HG02571 (cell line): Measurements from ENCODE around the gene BRINP1.
"Not testable (repeated sequence)": the region's sequence is repeated elsewhere in the genome, so short reads cannot be mapped to it uniquely, and the experiment has no call there.

Experiments
- ATAC-seq: cut with Tn5 transposase; IDR thresholded peaks from one replicate; pipeline ENCODE4 v1.9.1; 2021; ENCODE audit warnings: mild to moderate bottlenecking, moderate library complexity; ENCODE audit not compliant: unreplicated experiment

BRINP1 gene

GRCh38 chr9:119215651-119216050 is 153.6 kb downstream of the BRINP1 start:
- no peak for ATAC-seq

DNA sequence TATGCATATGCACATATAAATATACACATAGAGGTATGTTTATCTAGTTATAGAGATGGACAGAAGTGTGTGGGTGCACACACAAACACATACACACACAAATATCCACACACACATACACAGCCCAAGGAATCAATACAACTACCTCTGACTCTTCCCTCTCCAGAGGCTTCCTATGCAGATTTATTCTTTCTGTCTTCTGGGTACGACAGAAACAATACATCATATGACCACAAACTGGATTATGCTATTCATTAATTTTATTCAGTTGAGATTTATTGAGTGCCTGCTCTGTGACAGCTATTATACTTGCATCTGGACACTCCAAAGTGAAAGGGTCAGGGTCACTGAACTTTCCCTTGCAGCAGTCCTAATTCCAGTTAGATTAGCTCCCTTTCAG is 155.8 kb downstream of the BRINP1 start:
- ATAC-seq: no peak

DNA sequence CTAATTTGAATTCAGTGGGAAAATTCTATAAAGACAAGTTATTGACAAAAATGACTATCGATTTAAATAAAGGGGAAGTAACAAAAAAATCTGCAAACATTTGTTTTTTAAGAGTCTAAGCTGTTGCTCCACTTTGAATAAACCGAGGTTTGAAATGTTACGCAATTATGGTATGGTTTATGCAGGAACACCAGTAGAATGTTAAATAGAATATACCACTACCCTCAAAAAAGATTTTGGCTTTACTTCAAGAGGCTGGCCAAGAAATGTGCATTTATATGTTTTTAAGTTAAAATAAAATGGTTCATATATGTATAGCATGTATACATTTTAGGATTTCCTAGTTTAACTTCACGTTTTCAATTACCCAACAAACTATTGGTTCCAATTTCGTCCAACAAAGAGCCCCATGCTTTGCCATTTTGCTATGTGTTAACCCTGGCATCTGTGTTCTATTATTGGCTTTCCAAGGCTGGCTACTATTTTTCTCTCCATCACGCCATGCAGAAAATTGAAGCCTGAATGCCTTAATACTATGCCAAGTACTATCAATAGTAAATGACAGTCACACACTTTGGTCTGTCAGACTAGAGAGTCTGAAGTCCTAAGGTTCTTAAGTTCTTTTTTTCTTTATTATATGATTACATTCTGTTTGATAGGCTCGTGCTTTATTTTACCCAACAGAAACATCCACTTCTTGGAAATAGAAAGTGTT is 171.2 kb downstream of the BRINP1 start:
- no peak for ATAC-seq

- no peak for ATAC-seq
These were observed 173.7 kb downstream of the BRINP1 start for GRCh38 chr9:119195521-119195920.

GRCh38 chr9:119185298-119185697 is 183.9 kb downstream of the BRINP1 start:
- ATAC-seq: no peak

DNA sequence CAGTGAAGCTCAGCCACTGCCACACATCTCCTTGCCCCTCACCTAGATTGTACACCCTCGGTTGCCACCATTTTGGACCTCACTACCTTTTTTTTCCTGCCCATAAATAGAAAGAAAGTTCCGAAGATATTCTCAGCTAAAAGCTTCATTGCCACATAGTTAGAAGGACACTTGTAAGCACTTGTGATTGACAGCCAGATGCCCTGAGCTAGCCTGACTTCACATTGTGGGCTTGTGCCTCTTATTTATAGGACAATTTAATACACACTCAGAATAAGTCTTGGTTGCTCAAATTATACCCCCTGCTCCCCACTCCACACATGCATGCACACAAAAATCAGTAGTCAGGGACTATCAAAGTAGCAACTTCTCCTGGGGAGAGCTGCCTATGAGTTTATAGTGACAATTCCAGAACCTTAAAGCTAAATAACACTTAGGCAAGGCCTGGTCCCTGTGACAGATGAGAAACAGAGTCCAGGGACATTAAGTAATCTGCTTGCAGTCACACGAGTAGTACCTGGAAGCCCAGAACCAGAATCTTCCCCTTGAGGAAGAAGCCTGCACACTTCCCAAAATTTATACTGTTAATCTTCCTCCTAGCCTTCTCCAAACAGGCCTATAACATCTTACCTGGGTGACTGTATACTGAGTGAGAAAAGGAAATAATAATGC is 184.8 kb downstream of the BRINP1 start:
- no peak for ATAC-seq

DNA sequence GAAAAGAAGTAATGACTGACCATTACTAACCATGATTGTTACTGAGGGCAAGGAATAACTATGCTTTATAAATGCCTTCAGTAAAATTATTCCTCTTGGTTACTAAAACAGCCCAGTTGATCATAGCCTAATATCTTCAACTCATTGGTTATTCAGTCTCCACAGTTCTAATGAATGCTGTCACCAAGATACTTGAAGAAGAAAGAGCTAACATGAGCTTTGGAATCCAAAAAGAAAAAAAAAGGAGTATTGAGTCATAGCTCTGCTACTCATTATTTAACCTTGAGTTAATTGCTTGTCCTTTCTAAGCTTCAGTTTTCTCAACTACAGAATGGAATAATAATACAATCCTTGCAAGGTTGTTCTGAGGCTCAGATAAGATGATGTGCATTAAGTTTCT is 187.7 kb downstream of the BRINP1 start:
- ATAC-seq: no peak

GRCh38 chr9:119180897-119181296 is 188.3 kb downstream of the BRINP1 start:
- ATAC-seq: no peak

DNA sequence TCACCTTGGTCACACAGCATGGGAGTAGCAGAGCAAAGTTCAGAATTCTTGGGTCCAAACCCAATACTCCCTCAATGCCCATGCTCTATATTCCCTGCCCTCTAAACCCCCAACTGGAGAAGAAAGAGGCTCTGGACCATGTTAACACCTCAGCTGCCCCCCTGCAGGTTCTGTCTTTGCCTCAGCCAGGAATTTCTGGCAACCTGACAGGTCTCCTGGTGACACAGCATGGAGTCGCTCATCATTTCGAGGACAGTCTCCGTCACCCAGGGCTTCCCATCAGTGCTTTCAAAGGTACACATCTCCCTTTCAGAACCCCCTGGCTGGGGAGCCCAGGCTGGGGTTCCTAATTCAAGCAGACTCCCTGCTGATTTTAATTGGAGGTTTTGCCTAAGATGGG is 189.5 kb downstream of the BRINP1 start:
- ATAC-seq: no peak

DNA sequence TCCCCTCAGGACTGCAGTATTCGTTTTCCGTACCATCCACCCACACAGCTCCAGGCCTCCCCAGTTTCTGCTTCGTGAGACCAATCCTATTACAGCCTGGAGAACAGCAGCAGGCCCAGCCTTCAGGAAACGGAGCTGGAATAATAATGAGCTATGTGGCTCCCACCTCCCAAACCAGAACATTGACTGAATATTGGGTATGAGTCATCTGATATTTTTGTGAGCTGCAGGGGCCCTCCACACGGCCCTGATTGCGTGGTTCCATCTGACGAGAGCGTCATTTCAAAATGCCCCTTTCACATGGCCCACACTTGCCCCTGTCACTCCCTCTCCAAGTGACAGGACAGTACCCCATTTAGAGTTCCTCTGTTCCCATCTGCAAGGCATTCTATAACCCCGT is 192.0 kb downstream of the BRINP1 start:
- ATAC-seq: no peak

GRCh38 chr9:119175581-119175980 is 193.7 kb downstream of the BRINP1 start:
- no peak for ATAC-seq

- not testable (repeated sequence) for ATAC-seq
These were observed 200.0 kb downstream of the BRINP1 start for GRCh38 chr9:119169222-119169621.

GRCh38 chr9:119167876-119168275 is 201.4 kb downstream of the BRINP1 start:
- no peak for ATAC-seq

DNA sequence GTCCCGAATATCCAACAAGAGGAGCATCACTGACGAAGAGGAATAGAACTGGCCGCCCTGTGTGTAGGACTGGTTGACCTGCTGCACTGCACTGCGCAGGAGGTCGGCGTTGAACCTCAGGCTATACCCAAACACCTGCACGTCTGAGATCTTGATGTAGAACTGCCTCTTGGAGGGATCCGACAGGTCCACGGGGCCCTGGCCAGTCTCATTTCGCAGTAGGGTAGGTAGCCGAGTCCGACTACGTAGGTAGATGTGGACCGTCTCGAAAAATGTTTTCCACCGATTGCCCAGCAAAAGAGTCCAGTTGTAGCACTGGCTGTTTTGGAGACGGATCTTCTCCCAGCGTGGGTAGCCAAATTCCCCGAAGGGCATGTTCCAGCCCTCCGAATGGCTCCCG is 202.0 kb downstream of the BRINP1 start:
- no peak for ATAC-seq

GRCh38 chr9:119166096-119166495 is 203.1 kb downstream of the BRINP1 start:
- no peak for ATAC-seq

GRCh38 chr9:119165131-119165530 is 204.1 kb downstream of the BRINP1 start:
- no peak for ATAC-seq

DNA sequence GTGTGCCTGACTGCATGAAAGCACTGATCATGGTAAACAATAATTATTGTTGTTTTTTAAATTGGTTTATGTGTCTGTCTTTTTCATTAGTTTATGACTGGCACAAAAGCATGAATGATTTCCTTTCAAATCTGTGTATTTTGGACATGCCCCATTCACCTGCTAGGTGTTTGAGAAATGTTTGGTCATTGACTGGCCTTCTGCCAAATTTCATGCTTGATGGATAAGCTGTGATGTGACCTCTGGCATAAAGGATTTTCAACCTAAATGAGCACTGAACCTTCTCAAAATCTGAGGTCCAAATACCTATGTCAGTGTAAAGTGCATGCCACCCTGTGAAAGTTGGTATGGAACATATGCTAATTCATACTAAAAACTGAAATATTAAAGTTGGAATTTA is 204.5 kb downstream of the BRINP1 start:
- ATAC-seq: no peak

GRCh38 chr9:119160551-119160950 is 208.7 kb downstream of the BRINP1 start:
- no peak for ATAC-seq

GRCh38 chr9:119159386-119159785 is 209.8 kb downstream of the BRINP1 start:
- ATAC-seq: no peak

DNA sequence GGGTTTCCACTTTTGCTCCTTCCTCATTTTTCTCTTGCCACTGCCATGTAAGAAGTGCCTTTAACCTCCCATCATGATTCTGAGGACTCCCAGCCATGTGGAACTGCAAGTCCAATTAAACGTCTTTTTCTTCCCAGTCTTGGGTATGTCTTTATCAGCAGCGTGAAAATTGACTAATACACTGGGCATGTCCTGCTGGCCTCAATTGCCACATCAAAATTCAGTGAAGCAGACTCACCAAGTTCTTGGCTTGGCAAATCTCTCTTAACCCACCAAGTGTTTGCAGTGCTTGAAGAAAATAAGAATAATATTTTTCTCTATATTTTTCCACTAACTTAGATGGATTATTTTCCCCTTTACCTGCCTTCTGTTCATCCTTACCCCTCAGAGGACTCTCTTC is 212.0 kb downstream of the BRINP1 start:
- ATAC-seq: no peak

DNA sequence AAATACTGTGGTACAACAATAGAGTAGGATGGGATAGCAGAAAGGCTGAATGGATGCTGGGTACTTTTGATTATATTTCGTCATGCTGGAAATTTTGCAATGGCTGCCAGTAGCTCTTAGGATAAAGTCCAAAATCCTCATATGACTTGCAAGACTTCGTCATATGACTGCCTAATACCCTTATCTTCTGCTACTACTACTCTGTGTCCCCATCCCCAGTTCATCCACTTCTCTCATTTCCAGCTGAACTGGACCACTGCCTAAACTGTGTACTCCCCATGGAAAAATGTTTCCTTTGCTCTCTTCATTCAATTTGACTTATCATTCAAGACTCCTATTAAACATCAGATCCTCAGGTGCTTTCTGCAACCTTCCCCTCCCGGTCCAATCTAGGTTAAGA is 212.9 kb downstream of the BRINP1 start:
- no peak for ATAC-seq

DNA sequence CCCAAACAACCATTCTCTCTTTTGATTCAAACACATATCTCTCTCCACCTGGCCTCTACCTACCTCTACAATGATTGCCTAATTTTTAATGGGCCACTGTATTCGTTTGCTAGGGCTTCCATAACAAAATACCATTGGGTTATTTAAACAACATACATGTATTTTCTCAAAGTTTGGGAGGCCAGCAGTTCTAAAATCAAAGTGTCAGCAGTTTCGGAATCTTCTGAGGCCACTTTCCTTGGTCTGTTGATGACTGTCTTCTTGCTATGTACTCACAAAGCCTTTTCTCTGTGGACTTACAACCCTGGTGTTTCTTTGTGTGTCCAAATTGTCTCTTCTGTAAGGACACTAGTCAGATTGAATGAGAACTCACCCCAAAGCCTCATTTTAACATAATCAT is 214.7 kb downstream of the BRINP1 start:
- no peak for ATAC-seq

DNA sequence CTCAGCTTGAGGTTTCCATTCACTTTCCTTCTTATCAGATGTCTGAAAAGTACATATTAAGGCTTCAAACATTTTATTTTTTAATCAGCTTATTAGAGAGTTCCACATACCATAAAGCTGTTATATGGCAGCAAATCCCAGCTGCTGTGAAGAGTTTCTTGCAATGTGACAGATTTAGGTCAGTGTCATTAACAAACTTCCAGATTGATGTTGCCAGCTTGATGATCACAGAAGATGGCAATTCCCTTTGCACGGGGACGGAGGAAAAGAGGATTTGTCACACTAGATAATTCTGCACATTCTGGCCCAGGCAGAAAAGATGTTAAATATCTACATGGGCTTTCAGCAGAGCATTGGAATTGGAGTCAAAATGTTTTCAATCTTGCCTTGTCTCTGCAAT is 215.8 kb downstream of the BRINP1 start:
- ATAC-seq: no peak
